ACHN (cell line): ENCODE data around the gene APMAP.

Experiments used
- DNase-seq: peaks from one replicate; pipeline ENCODE4 v3.0.0-alpha.2; 2015
- in situ Hi-C: cut with HindIII; loops from 2 replicates; pipeline ENCODE4 v1.10.0; 2017; ENCODE audit warnings: low sequenced_read_pairs, low pct_ligation_motif_present, low pct_unique_long_range_greater_than_20kb

The APMAP gene

GRCh38 chr20:24960302-24960801, 32.2 kb downstream of the APMAP start:
- in situ Hi-C loops: no loop called here
- DNase-seq: no peak

GRCh38 chr20:24959591-24960301, 32.8 kb downstream of the APMAP start:
- no peak for DNase-seq
- in situ Hi-C loops: no loop called here

DNA sequence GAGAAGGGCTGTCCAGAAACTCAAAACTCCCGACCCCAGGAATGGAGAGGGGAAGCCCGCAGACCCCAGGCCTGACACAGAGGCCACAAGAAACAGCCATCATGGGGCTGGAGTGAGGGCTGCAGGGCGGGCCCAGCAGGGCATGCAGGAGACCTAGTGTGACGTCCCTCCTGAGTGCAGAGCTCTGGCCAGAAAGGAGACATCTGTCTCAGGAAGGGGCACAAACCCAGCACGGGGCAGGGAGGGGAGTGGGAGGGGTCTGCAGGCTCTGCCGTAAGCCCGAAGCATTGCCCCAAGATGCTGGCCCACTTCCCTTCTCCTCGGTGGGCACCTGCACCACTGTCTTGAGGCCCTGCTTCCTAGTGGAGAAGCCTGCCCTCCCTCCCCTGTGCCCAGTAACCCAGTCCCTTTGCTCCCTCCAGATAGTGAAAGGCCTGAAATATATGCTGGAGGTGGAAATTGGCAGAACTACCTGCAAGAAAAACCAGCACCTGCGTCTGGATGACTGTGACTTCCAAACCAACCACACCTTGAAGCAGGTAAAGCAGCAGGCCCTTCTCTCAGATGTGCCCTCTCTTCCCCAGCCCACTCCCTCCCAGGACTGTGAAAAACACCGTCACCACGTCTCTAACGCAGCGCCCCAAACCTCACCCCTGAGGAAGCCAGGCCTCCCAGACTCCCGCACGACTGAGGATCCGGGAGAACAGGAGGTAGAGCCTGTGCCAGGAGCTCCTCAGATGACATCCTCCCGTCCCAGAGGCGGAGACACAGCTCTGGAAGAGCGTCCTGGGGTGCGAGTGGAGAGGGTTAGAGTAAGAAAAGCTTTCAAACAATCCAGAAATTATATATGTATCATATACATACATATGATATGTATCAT, 33.8 kb downstream of the APMAP start:
- no peak for DNase-seq
- in situ Hi-C loops: no loop called here

DNA sequence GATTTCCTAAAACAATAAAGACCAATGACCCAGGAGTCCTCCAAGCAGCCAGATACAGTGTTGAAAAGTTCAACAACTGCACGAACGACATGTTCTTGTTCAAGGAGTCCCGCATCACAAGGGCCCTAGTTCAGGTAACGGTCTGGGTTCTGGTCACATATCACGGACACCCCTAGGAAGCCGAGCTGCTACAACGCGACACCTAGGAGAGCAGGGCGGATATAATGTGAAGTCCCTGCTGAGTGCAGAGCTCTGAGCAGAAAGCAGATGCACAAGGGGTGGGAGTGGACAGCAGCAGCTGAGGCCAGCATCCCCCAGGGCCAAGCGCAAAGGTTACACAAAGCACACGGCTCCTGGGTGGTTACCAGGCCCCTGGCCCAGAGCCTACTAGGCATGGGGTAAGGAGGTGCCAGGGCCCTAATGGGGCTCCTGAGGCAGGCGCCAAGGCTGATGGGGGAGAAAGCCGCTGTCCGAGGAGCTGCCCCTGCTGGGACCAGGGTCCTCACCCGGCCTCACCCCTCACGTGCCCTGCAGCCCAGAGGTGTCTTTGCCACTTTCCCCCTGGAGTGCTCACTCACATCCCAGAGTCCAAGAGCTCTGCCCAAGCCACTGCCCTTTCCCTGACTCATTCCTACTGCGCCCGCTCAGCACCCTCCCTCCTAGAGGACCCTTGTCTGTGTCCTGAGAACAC, 35.1 kb downstream of the APMAP start:
- DNase-seq: no peak
- in situ Hi-C loops: no loop called here

DNA sequence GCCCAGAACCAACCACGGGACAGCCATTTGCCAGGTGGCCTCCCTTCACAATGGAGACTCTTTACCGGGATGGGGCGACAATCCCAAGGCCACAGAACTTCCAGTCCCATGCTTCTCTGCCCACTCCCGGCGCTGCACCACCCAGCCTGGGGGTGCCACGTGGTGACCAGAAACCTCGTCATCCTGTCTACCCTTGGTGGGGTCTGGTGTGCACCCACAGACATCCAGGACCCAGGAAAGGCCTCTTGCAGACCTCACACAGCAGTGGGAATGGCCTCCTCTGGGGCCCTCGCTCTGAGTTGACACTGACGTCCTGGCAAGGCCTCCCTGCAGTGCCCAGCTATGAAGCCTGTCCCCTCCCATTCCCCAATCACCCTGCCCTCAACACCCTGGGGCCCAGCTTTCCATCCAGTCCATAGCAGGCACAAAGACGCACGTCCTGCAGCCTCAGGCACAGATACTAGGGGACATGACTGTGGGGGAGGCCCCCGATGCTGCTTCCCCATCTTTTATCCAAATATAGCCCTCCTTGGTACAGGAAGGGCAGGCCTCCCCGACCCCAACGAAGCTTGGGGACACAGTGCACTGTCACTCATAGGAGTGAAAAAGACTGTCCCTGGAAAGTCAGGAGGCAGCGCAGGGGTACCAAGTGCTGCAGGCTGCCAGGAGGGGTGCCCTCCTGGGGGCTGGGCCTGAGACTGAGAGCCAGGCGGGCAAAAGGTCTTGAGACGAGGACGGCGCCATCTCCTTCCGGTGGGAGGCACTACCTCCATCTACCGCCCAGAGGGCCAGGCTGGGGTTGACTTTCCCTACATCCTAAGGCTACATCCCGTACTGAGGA, 36.3 kb downstream of the APMAP start:
- in situ Hi-C loops: no loop called here

DNA sequence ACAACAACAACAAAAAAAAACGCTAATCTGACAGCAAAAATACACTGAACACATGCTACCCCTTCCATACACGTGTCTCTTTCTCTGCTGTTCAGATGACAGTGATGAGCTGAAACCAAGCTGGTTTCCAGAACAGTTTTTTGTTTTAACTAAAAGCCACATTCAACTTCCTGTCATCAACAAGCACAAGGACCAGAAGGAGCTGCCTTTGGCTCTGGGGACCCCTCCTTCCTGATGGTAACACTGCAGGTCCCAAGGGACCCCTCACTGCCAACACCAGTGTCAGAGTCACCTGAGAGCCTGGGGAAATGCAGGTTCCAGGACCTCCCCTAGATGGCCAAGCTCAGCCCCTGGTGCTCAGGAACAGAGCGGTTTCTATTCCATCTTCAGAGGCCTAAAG, 37.5 kb downstream of the APMAP start:
- DNase-seq: no peak
- in situ Hi-C loops: no loop called here

More for the DNA sequence above, 36.3 kb downstream of the APMAP start:
- DNase-seq: no peak

DNA sequence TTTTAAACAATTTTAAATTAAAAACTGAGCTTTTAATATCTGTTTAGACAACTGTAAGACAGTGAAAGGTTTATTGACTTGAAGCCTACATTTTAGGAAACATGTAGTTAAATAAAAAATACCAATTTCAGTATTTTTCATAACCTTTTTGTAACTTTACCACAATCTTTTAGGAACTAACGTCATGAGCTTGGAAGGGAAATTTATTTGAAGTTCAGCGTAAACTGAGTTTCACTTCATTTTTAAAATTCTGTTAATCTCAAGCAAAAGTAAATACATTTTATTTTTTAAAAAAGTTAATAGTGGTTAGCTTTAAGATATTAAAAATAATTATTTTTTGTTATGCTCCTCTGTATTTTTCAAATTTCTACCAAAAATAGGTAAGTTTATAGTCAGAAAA, 38.0 kb downstream of the APMAP start:
- in situ Hi-C loops: no loop called here

GRCh38 chr20:24954151-24954550, 38.4 kb downstream of the APMAP start:
- in situ Hi-C loops: no loop called here

More for the DNA sequence above, 38.0 kb downstream of the APMAP start:
- no peak for DNase-seq

DNA sequence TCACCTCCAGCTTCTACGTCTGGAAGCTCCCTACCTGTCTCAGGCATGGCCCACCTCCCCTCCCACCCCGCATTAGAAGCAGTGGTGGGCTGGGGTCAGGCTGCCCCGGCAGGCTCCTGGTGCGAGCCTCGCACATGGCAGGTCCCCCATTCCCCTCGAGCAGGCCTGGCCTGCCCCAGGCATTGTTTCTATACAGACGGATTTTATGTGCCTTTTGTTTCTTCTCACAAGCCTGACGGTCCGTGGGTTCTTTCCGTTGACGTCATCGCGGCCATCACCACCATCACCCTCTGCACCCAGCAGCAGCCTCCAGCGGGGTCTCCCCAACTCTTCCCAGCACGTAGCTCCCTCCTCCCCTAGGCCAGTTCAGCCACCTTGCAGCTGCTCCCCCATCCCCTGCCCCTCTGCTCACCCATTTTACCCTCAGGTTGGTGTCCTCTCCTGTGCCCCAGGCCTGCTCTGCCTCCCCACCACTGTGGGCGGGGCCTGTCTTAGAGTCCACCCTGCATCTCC, 38.9 kb downstream of the APMAP start:
- in situ Hi-C loops: no loop called here
- DNase-seq: no peak

More at GRCh38 chr20:24954151-24954550, 38.4 kb downstream of the APMAP start:
- DNase-seq: no peak

DNA sequence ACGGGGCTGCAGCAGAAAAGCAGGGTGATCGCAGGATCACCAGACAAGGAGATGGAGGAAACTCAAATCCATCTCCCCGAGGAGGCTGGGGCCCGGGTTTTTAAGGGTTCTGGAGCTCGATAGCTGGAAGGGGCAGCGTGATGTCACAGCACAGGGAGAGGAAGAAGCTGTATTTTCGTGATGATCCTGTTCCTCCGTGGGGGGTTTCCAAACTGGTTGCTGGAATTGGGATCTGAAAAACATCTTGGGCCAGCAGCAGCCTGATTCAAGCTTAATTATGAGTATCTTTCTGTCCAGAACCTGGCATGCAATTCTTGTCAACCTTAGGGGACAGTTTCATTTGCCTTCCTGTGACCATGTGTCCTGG, 39.4 kb downstream of the APMAP start:
- DNase-seq: no peak
- in situ Hi-C loops: no loop called here

DNA sequence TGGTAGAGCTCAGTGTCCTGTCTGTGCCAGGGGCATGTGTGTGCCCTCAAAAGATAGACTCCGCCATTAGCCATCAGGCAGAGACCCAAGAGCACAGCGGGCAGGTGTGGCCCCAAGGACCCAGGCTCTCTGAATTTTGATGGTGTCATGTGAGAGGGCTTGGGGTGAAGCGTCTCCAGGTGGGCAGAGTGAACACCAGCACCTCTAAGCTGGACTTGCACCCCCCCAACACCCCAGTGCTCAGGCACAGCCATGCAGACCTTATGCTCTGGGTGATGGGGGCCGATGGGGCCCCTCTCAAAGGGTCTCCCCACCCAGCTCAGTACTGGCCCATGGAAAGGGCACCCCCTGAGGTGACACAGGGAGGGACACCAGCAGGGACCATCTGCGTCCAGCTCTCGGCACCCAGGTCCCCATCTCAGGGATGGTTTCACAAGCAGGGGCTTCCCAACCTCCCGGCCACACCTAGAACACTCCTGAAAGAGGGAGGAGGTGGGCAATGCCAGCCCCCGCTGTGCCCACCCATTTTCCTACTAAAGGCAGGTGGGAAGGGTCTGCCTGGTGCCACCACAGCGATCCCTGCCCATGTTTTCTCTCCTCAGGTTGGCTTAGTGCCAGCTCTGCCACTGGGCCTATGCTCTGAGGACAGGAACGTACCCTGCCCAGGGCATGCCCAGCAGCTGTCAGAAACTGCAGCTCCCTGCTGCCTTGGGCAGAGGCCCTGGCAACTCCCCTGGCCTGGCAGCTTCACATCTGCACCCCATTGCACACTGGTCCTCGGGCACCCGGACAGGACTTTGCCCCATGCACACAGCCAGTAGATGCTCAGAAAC, 40.0 kb downstream of the APMAP start:
- in situ Hi-C loops: no loop called here
- no peak for DNase-seq

DNA sequence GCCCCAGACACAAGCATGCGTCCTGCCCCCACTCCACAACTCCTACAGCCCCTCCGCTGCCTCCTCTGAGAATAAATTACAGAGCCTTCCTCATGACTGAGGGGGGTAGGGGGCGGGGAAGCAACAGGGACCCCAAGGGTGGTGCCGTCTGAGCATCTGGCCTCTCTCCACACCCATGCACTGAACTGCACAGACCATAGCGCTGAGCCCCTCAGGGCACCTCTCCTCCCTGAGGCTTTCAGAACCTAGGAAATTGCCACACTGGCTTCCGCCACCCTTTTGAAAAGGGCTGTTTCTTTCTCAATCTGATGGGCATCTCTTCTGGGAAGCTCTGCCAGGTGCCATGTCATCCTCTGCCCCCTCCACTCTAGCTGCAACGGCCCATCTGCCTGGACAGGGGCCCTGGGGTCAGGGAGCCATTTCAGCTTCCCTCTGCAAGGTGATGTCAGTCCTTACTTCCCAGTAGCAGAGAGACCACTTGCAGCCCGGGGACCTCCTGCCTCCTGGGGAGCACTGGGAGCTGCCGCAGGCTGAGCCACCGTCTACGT, 40.9 kb downstream of the APMAP start:
- no peak for DNase-seq
- in situ Hi-C loops: no loop called here

- in situ Hi-C loops: no loop called here
- no peak for DNase-seq
These were observed 41.6 kb downstream of the APMAP start for GRCh38 chr20:24950836-24951525.

DNA sequence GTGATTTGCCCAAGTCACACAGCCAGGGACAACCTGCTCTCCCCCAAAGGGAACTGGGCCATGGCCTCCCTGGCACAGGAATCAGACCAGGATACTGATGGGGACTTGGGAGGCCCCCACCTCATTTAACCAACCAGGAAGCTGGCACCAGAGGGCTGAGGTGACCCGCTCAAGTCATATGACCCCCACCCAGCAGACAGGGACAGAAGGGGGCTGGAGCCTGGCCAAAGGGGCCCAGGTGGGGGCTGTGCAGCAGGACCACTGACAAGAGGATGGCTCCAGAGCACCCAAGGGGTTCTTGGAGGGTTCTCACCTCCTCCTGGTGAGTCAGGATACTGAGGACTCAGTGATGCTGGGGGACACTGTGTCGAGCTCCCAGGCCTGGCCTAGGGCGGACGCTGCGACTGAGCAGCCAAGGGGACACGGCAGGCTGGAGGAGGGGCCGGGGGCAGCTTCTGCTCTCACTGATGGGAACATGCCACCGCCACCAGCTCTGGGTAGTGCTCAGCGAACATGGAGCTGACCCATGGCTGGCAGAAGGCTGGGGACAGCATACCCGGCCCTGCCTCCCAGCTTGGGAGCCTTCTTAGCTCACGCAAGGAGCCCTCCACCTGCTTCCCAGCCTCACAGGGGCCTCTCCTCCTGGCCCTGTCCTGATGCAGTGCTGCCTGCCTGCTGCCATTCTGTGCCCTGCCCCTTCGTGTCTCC, 42.3 kb downstream of the APMAP start:
- DNase-seq: no peak
- in situ Hi-C loops: no loop called here

GRCh38 chr20:24949756-24950127, 42.8 kb downstream of the APMAP start:
- no peak for DNase-seq
- in situ Hi-C loops: no loop called here
